Trophoblast cell (in vitro differentiated cells and primary cell): Measurements from ENCODE around the gene MED13L.

Source experiments
- DNase-seq, 2 donors: peaks; one replicate each; pipeline ENCODE4 v3.0.0-alpha.2; 2016
- H2AFZ ChIP-seq: 2 replicates; pipeline ENCODE4 v1.6.1; 2013; ENCODE audit warnings: low read length, moderate library complexity, mild to moderate bottlenecking; ENCODE audit not compliant: insufficient read depth, poor library complexity
- H2AK5ac ChIP-seq: 2 replicates; pipeline ENCODE4 v1.6.1; 2013; ENCODE audit warnings: mild to moderate bottlenecking, low read length
- H2BK120ac ChIP-seq: 2 replicates; pipeline ENCODE4 v1.6.1; 2013; ENCODE audit warnings: low read length, mild to moderate bottlenecking, moderate library complexity; ENCODE audit not compliant: insufficient read depth, poor library complexity
- H2BK12ac ChIP-seq: 2 replicates; pipeline ENCODE4 v1.6.1; 2013; ENCODE audit warnings: mild to moderate bottlenecking, low read length, moderate library complexity
- H2BK5ac ChIP-seq: 2 replicates; pipeline ENCODE4 v1.6.1; 2013; ENCODE audit warnings: low read length, low read depth, moderate library complexity, mild to moderate bottlenecking; ENCODE audit not compliant: poor library complexity
- H3K14ac ChIP-seq: 2 replicates; pipeline ENCODE4 v1.6.1; 2013; ENCODE audit warnings: mild to moderate bottlenecking, low read length
- H3K18ac ChIP-seq: 2 replicates; pipeline ENCODE4 v1.6.1; 2013; ENCODE audit warnings: mild to moderate bottlenecking, low read length
- H3K23ac ChIP-seq: 2 replicates; pipeline ENCODE4 v1.6.1; 2013; ENCODE audit warnings: low read length
- H3K27ac ChIP-seq: 2 replicates; pipeline ENCODE4 v1.5.1; 2013; ENCODE audit warnings: low read depth, mild to moderate bottlenecking, inconsistent platforms, low read length, moderate library complexity
- H3K27me3 ChIP-seq: 2 replicates; pipeline ENCODE4 v1.6.1; 2013; ENCODE audit warnings: inconsistent platforms, mild to moderate bottlenecking, low read length, moderate library complexity; ENCODE audit not compliant: insufficient read depth
- H3K36me3 ChIP-seq, 2 experiments: 1 replicate in 1 of 2; 2 replicates in 1 of 2; pipeline ENCODE4 v1.6.1; 2013; ENCODE audit warnings: low read length in 2 of 2, mild to moderate bottlenecking in 2 of 2, moderate library complexity in 1 of 2; ENCODE audit not compliant: insufficient read depth in 2 of 2, control insufficient read depth in 1 of 2
- H3K4ac ChIP-seq: 2 replicates; pipeline ENCODE4 v1.6.1; 2013; ENCODE audit warnings: low read depth, mild to moderate bottlenecking, low read length, moderate library complexity
- H3K4me1 ChIP-seq, 2 experiments: 1 replicate in 1 of 2; 2 replicates in 1 of 2; pipeline ENCODE4 v1.6.1; 2013; ENCODE audit warnings: low read length in 2 of 2, mild to moderate bottlenecking in 2 of 2, moderate library complexity in 1 of 2; ENCODE audit not compliant: insufficient read depth in 2 of 2, control insufficient read depth in 1 of 2
- H3K4me2 ChIP-seq: 2 replicates; pipeline ENCODE4 v1.6.1; 2013; ENCODE audit warnings: inconsistent platforms, mild to moderate bottlenecking, low read length, moderate library complexity
- H3K4me3 ChIP-seq: 2 replicates; pipeline ENCODE4 v1.5.1; 2013; ENCODE audit warnings: mild to moderate bottlenecking, low read depth, low read length, inconsistent platforms
- H3K79me1 ChIP-seq: one replicate; pipeline ENCODE4 v1.6.1; 2013; ENCODE audit warnings: low read length
- H3K79me2 ChIP-seq: 2 replicates; pipeline ENCODE4 v1.6.1; 2013; ENCODE audit warnings: low read length, mild to moderate bottlenecking; ENCODE audit not compliant: control insufficient read depth, insufficient read depth, poor library complexity
- H3K9ac ChIP-seq: 2 replicates; pipeline ENCODE4 v1.6.1; 2013; ENCODE audit warnings: mild to moderate bottlenecking, low read length
- H3K9me3 ChIP-seq: 2 replicates; pipeline ENCODE4 v1.6.1; 2013; ENCODE audit warnings: low read depth, mild to moderate bottlenecking, control low read depth, inconsistent platforms, low read length; ENCODE audit not compliant: insufficient read depth
- H4K12ac ChIP-seq: 2 replicates; pipeline ENCODE4 v1.6.1; 2013; ENCODE audit warnings: low read depth, mild to moderate bottlenecking, low read length, moderate library complexity
- H4K8ac ChIP-seq: 2 replicates; pipeline ENCODE4 v1.6.1; 2013; ENCODE audit warnings: low read depth, mild to moderate bottlenecking, low read length, moderate library complexity
- H4K91ac ChIP-seq: one replicate; pipeline ENCODE4 v1.6.1; 2013; ENCODE audit warnings: low read depth, mild to moderate bottlenecking, low read length, moderate library complexity
- WGBS: extraction: QIAGEN DNeasy Blood & Tissue Kit; methylation state at CpG from one replicate; pipeline ENCODE4 v1.1.7; 2013; ENCODE audit warnings: missing lambda C conversion rate; ENCODE audit not compliant: insufficient read length, insufficient coverage; ENCODE audit errors: extremely low coverage; 5-methylcytosine and 5-hydroxymethylcytosine counted together

Gene MED13L

GRCh38 chr12:116077431-116077830 lies 200.1 kb downstream of the MED13L start:
- DNase-seq, result no peak

GRCh38 chr12:116076399-116076798 lies 201.1 kb downstream of the MED13L start:
- H3K14ac ChIP-seq, result no peak overlapping the region
- no peak overlapping the region for H3K4me2 ChIP-seq
- no peak overlapping the region for H3K27ac ChIP-seq
- no peaks in the 10 kb centered on the region for H3K79me1 ChIP-seq
- no peak for DNase-seq
- no peak overlapping the region for H3K4me3 ChIP-seq
- H2BK5ac ChIP-seq, result no peak overlapping the region
- no peak overlapping the region for H4K91ac ChIP-seq
- no peaks in the 10 kb centered on the region for H3K9me3 ChIP-seq
- no peak overlapping the region for H3K9ac ChIP-seq
- peaks cover 0 to 3% of the 10 kb centered on the region in 2 experiments for H3K36me3 ChIP-seq
- H3K23ac ChIP-seq, result no peak overlapping the region
- H4K12ac ChIP-seq, result no peak overlapping the region
- no peak overlapping the region for H3K18ac ChIP-seq
- H3K4me1 ChIP-seq, result no peaks in the 10 kb centered on the region
- H2AK5ac ChIP-seq, result no peak overlapping the region
- H2AFZ ChIP-seq, result no peak overlapping the region
- H4K8ac ChIP-seq, result peak overlapping the region; percentile 38
- no peak overlapping the region for H2BK12ac ChIP-seq
- H3K27me3 ChIP-seq, result no peaks in the 10 kb centered on the region
- H2BK120ac ChIP-seq, result no peak overlapping the region
- peaks cover 2% of the 10 kb centered on the region for H3K79me2 ChIP-seq
- no peak overlapping the region for H3K4ac ChIP-seq
- no CpG with 5 or more reads among the region's 1 CpG for WGBS

More at GRCh38 chr12:116077431-116077830, 200.1 kb downstream of the MED13L start:
- Histone ChIP-seq H2BK120ac (no peak overlapping the region), H4K91ac (no peak overlapping the region), H3K79me2 (peaks cover 2% of the 10 kb centered on the region), H4K8ac (no peak overlapping the region), H3K9me3 (no peaks in the 10 kb centered on the region), H3K79me1 (no peaks in the 10 kb centered on the region), H3K4me1 (no peaks in the 10 kb centered on the region), H3K4ac (no peak overlapping the region), H3K9ac (no peak overlapping the region), H3K36me3 (peaks cover 0 to 3% of the 10 kb centered on the region in 2 experiments), H2BK12ac (no peak overlapping the region), H3K18ac (no peak overlapping the region), H2AFZ (no peak overlapping the region), H4K12ac (no peak overlapping the region), H3K4me2 (no peak overlapping the region), H3K27me3 (no peaks in the 10 kb centered on the region), H3K27ac (no peak overlapping the region), H3K4me3 (no peak overlapping the region), H3K14ac (no peak overlapping the region), H2AK5ac (no peak overlapping the region), H2BK5ac (no peak overlapping the region), H3K23ac (no peak overlapping the region)

GRCh38 chr12:116074686-116075085 lies 202.8 kb downstream of the MED13L start:
- H3K4me3 ChIP-seq, result no peak overlapping the region
- peak in 1 of 2 donors; percentile 19 for DNase-seq
- H3K4ac ChIP-seq, result peak overlapping the region; percentile 21
- H3K79me1 ChIP-seq, result no peaks in the 10 kb centered on the region
- H4K91ac ChIP-seq, result no peak overlapping the region
- no peak overlapping the region for H3K9ac ChIP-seq
- H3K27ac ChIP-seq, result no peak overlapping the region
- no peaks in the 10 kb centered on the region for H3K4me1 ChIP-seq
- no peaks in the 10 kb centered on the region for H3K27me3 ChIP-seq
- peaks cover 2% of the 10 kb centered on the region for H3K79me2 ChIP-seq
- no peak overlapping the region for H4K12ac ChIP-seq
- H3K36me3 ChIP-seq, result peaks cover 0 to 3% of the 10 kb centered on the region in 2 experiments
- no peak overlapping the region for H3K14ac ChIP-seq
- no peak overlapping the region for H2AFZ ChIP-seq
- H4K8ac ChIP-seq, result no peak overlapping the region
- no peak overlapping the region for H3K18ac ChIP-seq
- H2BK12ac ChIP-seq, result no peak overlapping the region
- whole genome bisulfite sequencing, result no CpG with 5 or more reads among the region's 1 CpG
- no peak overlapping the region for H2AK5ac ChIP-seq
- no peaks in the 10 kb centered on the region for H3K9me3 ChIP-seq
- H3K4me2 ChIP-seq, result no peak overlapping the region
- no peak overlapping the region for H3K23ac ChIP-seq
- no peak overlapping the region for H2BK120ac ChIP-seq
- no peak overlapping the region for H2BK5ac ChIP-seq

- H3K36me3 ChIP-seq, result no peaks in the 10 kb centered on the region
- H3K79me1 ChIP-seq, result no peaks in the 10 kb centered on the region
- peak overlapping the region; percentile 83 for H3K4ac ChIP-seq
- H3K79me2 ChIP-seq, result peaks cover 3% of the 10 kb centered on the region
- no peak overlapping the region for H4K12ac ChIP-seq
- H2BK12ac ChIP-seq, result no peak overlapping the region
- no peak overlapping the region for H3K23ac ChIP-seq
- no peak overlapping the region for H2AFZ ChIP-seq
- no peak overlapping the region for H2BK120ac ChIP-seq
- H3K14ac ChIP-seq, result no peak overlapping the region
- H3K4me3 ChIP-seq, result no peak overlapping the region
- no peak overlapping the region for H3K27ac ChIP-seq
- peaks cover 0 to 2% of the 10 kb centered on the region in 2 experiments for H3K4me1 ChIP-seq
- H3K9ac ChIP-seq, result no peak overlapping the region
- H2AK5ac ChIP-seq, result no peak overlapping the region
- H3K18ac ChIP-seq, result no peak overlapping the region
- DNase-seq, result no peak
- H2BK5ac ChIP-seq, result no peak overlapping the region
- H4K91ac ChIP-seq, result no peak overlapping the region
- H3K4me2 ChIP-seq, result no peak overlapping the region
- no CpG with 5 or more reads among the region's 2 CpGs for WGBS
- no peaks in the 10 kb centered on the region for H3K9me3 ChIP-seq
- H3K27me3 ChIP-seq, result no peaks in the 10 kb centered on the region
- no peak overlapping the region for H4K8ac ChIP-seq
Measured at GRCh38 chr12:116071555-116072230, 205.8 kb downstream of the MED13L start.
